Endothelial cell (in vitro differentiated cells): ENCODE measurements around the gene SLC38A1. TPM values are rescaled to one million over a fixed set of nuclear protein-coding genes. Genes with fewer than 3 reads are reported as not detected.
A peak's percentile ranks its signal among the peaks of the same experiment; 100 is the strongest.

ENCODE experiments used
- DNase-seq: peaks from one replicate; pipeline ENCODE4 v3.0.0; 2021; ENCODE audit warnings: low spot score
- H3K27ac Mint-ChIP-seq: one replicate; pipeline ENCODE4 v1.8.0; 2021; ENCODE audit warnings: mixed read lengths, inconsistent platforms; ENCODE audit not compliant: unreplicated experiment
- H3K27me3 Mint-ChIP-seq: one replicate; pipeline ENCODE4 v1.8.0; 2021; ENCODE audit warnings: mild to moderate bottlenecking, moderate library complexity, mixed read lengths, inconsistent platforms; ENCODE audit not compliant: unreplicated experiment
- H3K36me3 Mint-ChIP-seq: one replicate; pipeline ENCODE4 v1.8.0; 2021; ENCODE audit warnings: mild to moderate bottlenecking, low read depth, mixed read lengths, inconsistent platforms; ENCODE audit not compliant: unreplicated experiment
- H3K4me1 Mint-ChIP-seq: one replicate; pipeline ENCODE4 v1.8.0; 2021; ENCODE audit warnings: mild to moderate bottlenecking, mixed read lengths, inconsistent platforms; ENCODE audit not compliant: unreplicated experiment
- H3K4me3 Mint-ChIP-seq: one replicate; pipeline ENCODE4 v1.8.0; 2021; ENCODE audit warnings: mild to moderate bottlenecking, mixed read lengths, inconsistent platforms; ENCODE audit not compliant: unreplicated experiment
- H3K9me3 Mint-ChIP-seq: one replicate; pipeline ENCODE4 v1.8.0; 2021; ENCODE audit warnings: mixed read lengths, inconsistent platforms; ENCODE audit not compliant: unreplicated experiment
- CTCF ChIP-seq: fragments of 200-600 bp; sonication (generic); IDR thresholded peaks from one replicate; pipeline ENCODE4 v1.5.0; 2021; ENCODE audit warnings: antibody characterized with exemption; ENCODE audit not compliant: unreplicated experiment
- total RNA-seq: library from RNA; stranded (reverse); fragmentation: NEBNext Ultra II Directional; extraction: Animal tissue kit (Norgen Biotek cat#: 25700); gene quantifications from one replicate; pipeline ENCODE4 v1.2.1, GENCODE V29; 2021; ENCODE audit not compliant: unreplicated experiment

SLC38A1 gene
- total RNA-seq, 1 donor from 2014 or later: 100 TPM

GRCh38 chr12:46260124-46260912 is 8.5 kb downstream of the SLC38A1 start:
- no peak for DNase-seq
- Mint-ChIP-seq H3K27ac (no peak overlapping the region), H3K27me3 (peaks cover 3% of the 10 kb centered on the region), H3K36me3 (peaks cover 6% of the 10 kb centered on the region), H3K9me3 (no peaks in the 10 kb centered on the region), H3K4me3 (no peak overlapping the region), H3K4me1 (peaks cover 15% of the 10 kb centered on the region)
- no peak for TF ChIP-seq CTCF

GRCh38 chr12:46259713-46260112 is 9.1 kb downstream of the SLC38A1 start:
- DNase-seq: no peak
- peaks cover 15% of the 10 kb centered on the region for H3K4me1 Mint-ChIP-seq
- H3K4me3 Mint-ChIP-seq: no peak overlapping the region
- H3K27ac Mint-ChIP-seq: no peak overlapping the region
- TF ChIP-seq CTCF: no peak
- H3K9me3 Mint-ChIP-seq: no peaks in the 10 kb centered on the region
- peaks cover 3% of the 10 kb centered on the region for H3K27me3 Mint-ChIP-seq
- peaks cover 6% of the 10 kb centered on the region for H3K36me3 Mint-ChIP-seq

GRCh38 chr12:46259071-46259470 is 9.8 kb downstream of the SLC38A1 start:
- peaks cover 13% of the 10 kb centered on the region for H3K36me3 Mint-ChIP-seq
- H3K27me3 Mint-ChIP-seq: peaks cover 3% of the 10 kb centered on the region
- no peak overlapping the region for H3K27ac Mint-ChIP-seq
- no peaks in the 10 kb centered on the region for H3K9me3 Mint-ChIP-seq
- H3K4me1 Mint-ChIP-seq: peaks cover 13% of the 10 kb centered on the region
- no peak overlapping the region for H3K4me3 Mint-ChIP-seq
- no peak for DNase-seq
- no peak for TF ChIP-seq CTCF

GRCh38 chr12:46258129-46258528 is 10.7 kb downstream of the SLC38A1 start:
- peaks cover 21% of the 10 kb centered on the region for H3K36me3 Mint-ChIP-seq
- peaks cover 2% of the 10 kb centered on the region for H3K27me3 Mint-ChIP-seq
- peaks cover 6% of the 10 kb centered on the region for H3K4me1 Mint-ChIP-seq
- DNase-seq: no peak
- no peak for TF ChIP-seq CTCF
- H3K4me3 Mint-ChIP-seq: no peak overlapping the region
- no peak overlapping the region for H3K27ac Mint-ChIP-seq
- no peaks in the 10 kb centered on the region for H3K9me3 Mint-ChIP-seq

GRCh38 chr12:46256942-46257341 is 11.9 kb downstream of the SLC38A1 start:
- Mint-ChIP-seq H3K4me3 (peak overlapping the region; percentile 29), H3K4me1 (peaks cover under 1% of the 10 kb centered on the region), H3K27me3 (peaks cover 2% of the 10 kb centered on the region), H3K27ac (no peak overlapping the region), H3K36me3 (peaks cover 31% of the 10 kb centered on the region), H3K9me3 (no peaks in the 10 kb centered on the region)
- no peak for DNase-seq
- no peak for TF ChIP-seq CTCF
